Stimulated activated CD4-positive, alpha-beta T cell treated with anti-CD3 and anti-CD28 coated beads, Interleukin-4, amount 100 ng/mL, for 48 hours (primary cell): Measurements from ENCODE around the gene PLCD3.
A peak's percentile ranks its signal among the peaks of the same experiment; 100 is the strongest.

ENCODE experiments used
- DNase-seq, 2 donors: peaks; one replicate each; pipeline ENCODE4 v3.0.0-alpha.2; 2020; ENCODE audit warnings: low read depth in 2 of 2

Gene PLCD3

GRCh38 chr17:45149669-45150664 lies 17.7 kb upstream of the PLCD3 start:
- DNase-seq, result peak in 1 of 2 donors; percentile 36

GRCh38 chr17:45149037-45149668 lies 16.8 kb upstream of the PLCD3 start:
- peak; percentile 61 to 69 for DNase-seq

- DNase-seq, result peak; percentile 95 to 97
Measured at GRCh38 chr17:45148183-45149036, 16.1 kb upstream of the PLCD3 start, which contains the start of gene HEXIM1. Gene HEXIM1 (plus strand): TSS chr17:45148475. CDS start chr17:45149191, 716 bp downstream.

- peak; percentile 67 to 74 for DNase-seq
Measured at GRCh38 chr17:45147581-45148182, 15.4 kb upstream of the PLCD3 start.

- DNase-seq, result no peak
Measured at GRCh38 chr17:45146890-45147580, 14.7 kb upstream of the PLCD3 start.

- no peak for DNase-seq
Measured at GRCh38 chr17:45146592-45146889, 14.2 kb upstream of the PLCD3 start.

GRCh38 chr17:45146166-45146565 lies 13.9 kb upstream of the PLCD3 start:
- no peak for DNase-seq

- no peak for DNase-seq
Measured at GRCh38 chr17:45145035-45145389, 12.7 kb upstream of the PLCD3 start.

- DNase-seq, result peak in 1 of 2 donors; percentile 20
Measured at GRCh38 chr17:45144199-45145034, 12.1 kb upstream of the PLCD3 start.

GRCh38 chr17:45143767-45144198 lies 11.5 kb upstream of the PLCD3 start:
- peak in 1 of 2 donors; percentile 16 for DNase-seq

GRCh38 chr17:45143094-45143670 lies 10.9 kb upstream of the PLCD3 start:
- DNase-seq, result no peak

GRCh38 chr17:45139533-45139920 lies 7.2 kb upstream of the PLCD3 start:
- DNase-seq, result no peak

GRCh38 chr17:45138911-45139532 lies 6.7 kb upstream of the PLCD3 start:
- DNase-seq, result no peak

- no peak for DNase-seq
Measured at GRCh38 chr17:45137561-45138305, 5.4 kb upstream of the PLCD3 start.

- no peak for DNase-seq
Measured at GRCh38 chr17:45136846-45137560, 4.7 kb upstream of the PLCD3 start.

GRCh38 chr17:45135978-45136791 lies 3.9 kb upstream of the PLCD3 start:
- DNase-seq, result no peak
